ENCODE measurements around the gene MSANTD1. TPM values are rescaled to one million over a fixed set of nuclear protein-coding genes. Genes with fewer than 3 reads are reported as not detected.

Gene MSANTD1
- total RNA-seq, 3 donors from 2014 or later, result 0.66 to 0.87 (median 0.78) TPM

Other genes with a start within 250 kb of the MSANTD1 start
- not detected for gene HTT-AS, start 174.6 kb upstream of the MSANTD1 start, total RNA-seq
- 10 to 100 TPM; 50.5 to 59.3 (median 51.5) TPM for gene HTT, start 174.5 kb upstream of the MSANTD1 start, total RNA-seq
- 1 to 10 TPM; 2.3 to 3.0 (median 2.5) TPM for gene RGS12, start 43.9 kb downstream of the MSANTD1 start, total RNA-seq
- gene HGFAC, start 192.8 kb downstream of the MSANTD1 start, total RNA-seq, result under 1 TPM in 1 of 3 donors, not detected in 2; 0.11 TPM
- not detected for gene DOK7, start 214.1 kb downstream of the MSANTD1 start, total RNA-seq